Measurements from ENCODE around the gene WFDC5. TPM values are rescaled to one million over a fixed set of nuclear protein-coding genes. Genes with fewer than 3 reads are reported as not detected.
A peak's percentile ranks its signal among the peaks of the same experiment; 100 is the strongest.

The WFDC5 gene
- total and polyA plus RNA-seq, 9 of the 15 experiments (the other 6 are each of a cell fraction or from before 2014, with no cell fraction given), result not detected

GRCh38 chr20:45138561-45139300 is 23.8 kb upstream of the WFDC5 start (continued):
- TF ChIP-seq ZBTB40 (IDR thresholded peaks at IDR 0.05) (peak; percentile 87), ZBTB40 (CRISPR knock-in tag; IDR thresholded peaks at IDR 0.05) (no peak), CBX1 (IDR thresholded peaks at IDR 0.05; ENCODE audit: low read depth) (0 out of 2 replicates have a peak, but pooled peaks have one; percentile 20), CC2D1A (IDR thresholded peaks at IDR 0.05) (peak; percentile 62; the same call in 1 of the 2 replicates), EHMT2 (IDR thresholded peaks at IDR 0.05) (peak; percentile 87), MAZ (CRISPR knock-in tag; conservative IDR thresholded peaks at IDR 0.05 in 1 of 2, IDR thresholded peaks at IDR 0.05 in 1 of 2) (peak in 1 of 2 experiments; percentile 51; a peak in 1 of 4 replicates), DACH1 (IDR thresholded peaks at IDR 0.05; ENCODE audit: partially characterized antibody) (peak; percentile 79), CREM (IDR thresholded peaks at IDR 0.05; ENCODE audit: low read depth) (peak; percentile 52), PKNOX1 (IDR thresholded peaks at IDR 0.05) (peak; percentile 49; the same call in 1 of the 2 replicates), ZNF766 (CRISPR knock-in tag; conservative IDR thresholded peaks at IDR 0.05) (0 out of 2 replicates have a peak, but pooled peaks have one; percentile 52), HDAC8 (tag; IDR thresholded peaks at IDR 0.05) (0 out of 2 replicates have a peak, but pooled peaks have one; percentile 54), ZC3H11A (IDR thresholded peaks at IDR 0.05; ENCODE audit: low read depth, low read length) (no peak), E2F6 (IDR thresholded peaks at IDR 0.05; ENCODE audit: borderline replicate concordance in 1 of 2, extremely low read depth in 1 of 2, insufficient read depth in 1 of 2, insufficient read length in 1 of 2, low read depth in 1 of 2, low read length in 1 of 2, poor library complexity in 1 of 2, severe bottlenecking in 1 of 2) (peak in 1 of 2 experiments; percentile 21), ESRRA (IDR thresholded peaks at IDR 0.05; ENCODE audit: borderline replicate concordance, low read depth) (peak; percentile 31; the same call in 1 of the 2 replicates), JUN (IDR thresholded peaks at IDR 0.05; ENCODE audit: borderline replicate concordance, low read depth, low read length) (0 out of 2 replicates have a peak, but pooled peaks have one; percentile 7), JUN (CRISPR knock-in tag; IDR thresholded peaks at IDR 0.05; ENCODE audit: borderline replicate concordance) (no peak)

Measured in K562 (cell line).